HL-60 (cell line): ENCODE data around the gene SPATA24.

ENCODE experiments used
- DNase-seq, 2 experiments: peaks; one replicate each; pipeline ENCODE4 v3.0.0-alpha.2; 2010 to 2020; ENCODE audit warnings: low read depth in 1 of 2, low spot score in 1 of 2
- H3K27ac ChIP-seq: fragments of 250-450 bp; sonication (Bioruptor Pico); replicated peaks from 2 replicates; pipeline ENCODE4 v1.5.1; 2020; ENCODE audit warnings: mild to moderate bottlenecking, moderate library complexity
- H3K27me3 ChIP-seq: fragments of 250-450 bp; sonication (Bioruptor Pico); 2 replicates; pipeline ENCODE4 v1.5.1; 2021; ENCODE audit warnings: mild to moderate bottlenecking, moderate library complexity; ENCODE audit not compliant: insufficient read depth, poor library complexity, severe bottlenecking
- H3K4me3 ChIP-seq: replicated peaks from 2 replicates; pipeline ENCODE4 v1.5.1; 2011; ENCODE audit warnings: mild to moderate bottlenecking, control low read depth, low read length; ENCODE audit not compliant: insufficient read depth
- GABPA ChIP-seq: IDR thresholded peaks from 2 replicates; pipeline ENCODE4 v1.6.1; 2012; ENCODE audit warnings: low read depth
- POLR2AphosphoS5 ChIP-seq: IDR thresholded peaks from 2 replicates; pipeline ENCODE4 v1.6.1; 2012; ENCODE audit warnings: low read depth
- SPI1 ChIP-seq: IDR thresholded peaks from 2 replicates; pipeline ENCODE4 v1.6.1; 2012; ENCODE audit warnings: low read depth, mild to moderate bottlenecking, borderline replicate concordance
- TF ChIP-seq, protein P1 (sequence below): IDR thresholded peaks from one replicate; pipeline ENCODE4 v1.5.1; 2011; ENCODE audit warnings: low read length, control low read depth, inconsistent platforms; ENCODE audit not compliant: insufficient read depth
- TF ChIP-seq, protein P2 (sequence below): IDR thresholded peaks from 2 replicates; pipeline ENCODE4 v1.6.1; 2012; ENCODE audit warnings: low read depth; ENCODE audit not compliant: insufficient replicate concordance

The SPATA24 gene

DNA sequence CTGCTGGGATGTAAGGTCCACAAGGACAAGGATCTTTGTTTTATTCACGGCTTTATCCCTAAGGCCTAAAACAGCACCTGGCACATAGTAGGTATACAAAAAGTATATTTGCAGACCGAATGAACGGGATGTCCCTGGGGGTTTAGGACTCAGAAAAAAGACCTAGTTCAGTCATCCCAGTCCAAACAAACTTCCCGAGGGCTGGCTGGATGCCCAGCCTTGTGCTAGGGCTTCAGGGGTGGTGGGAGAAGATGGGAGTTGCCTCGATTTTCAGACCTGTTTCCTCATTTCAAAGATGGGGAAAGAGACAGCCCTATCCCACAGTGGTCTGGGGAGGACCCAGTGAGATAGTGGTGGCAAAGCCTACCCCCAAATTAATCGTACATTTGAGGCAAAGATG lies 6.0 kb downstream of the SPATA24 start:
- Histone ChIP-seq H3K27ac (no peak overlapping the region), H3K27me3 (no peaks in the 10 kb centered on the region), H3K4me3 (no peak overlapping the region)
- DNase-seq: no peak
- TF ChIP-seq POLR2AphosphoS5 (no peak), SPI1 (no peak), GABPA (no peak)
- TF ChIP-seq, protein P1, sequence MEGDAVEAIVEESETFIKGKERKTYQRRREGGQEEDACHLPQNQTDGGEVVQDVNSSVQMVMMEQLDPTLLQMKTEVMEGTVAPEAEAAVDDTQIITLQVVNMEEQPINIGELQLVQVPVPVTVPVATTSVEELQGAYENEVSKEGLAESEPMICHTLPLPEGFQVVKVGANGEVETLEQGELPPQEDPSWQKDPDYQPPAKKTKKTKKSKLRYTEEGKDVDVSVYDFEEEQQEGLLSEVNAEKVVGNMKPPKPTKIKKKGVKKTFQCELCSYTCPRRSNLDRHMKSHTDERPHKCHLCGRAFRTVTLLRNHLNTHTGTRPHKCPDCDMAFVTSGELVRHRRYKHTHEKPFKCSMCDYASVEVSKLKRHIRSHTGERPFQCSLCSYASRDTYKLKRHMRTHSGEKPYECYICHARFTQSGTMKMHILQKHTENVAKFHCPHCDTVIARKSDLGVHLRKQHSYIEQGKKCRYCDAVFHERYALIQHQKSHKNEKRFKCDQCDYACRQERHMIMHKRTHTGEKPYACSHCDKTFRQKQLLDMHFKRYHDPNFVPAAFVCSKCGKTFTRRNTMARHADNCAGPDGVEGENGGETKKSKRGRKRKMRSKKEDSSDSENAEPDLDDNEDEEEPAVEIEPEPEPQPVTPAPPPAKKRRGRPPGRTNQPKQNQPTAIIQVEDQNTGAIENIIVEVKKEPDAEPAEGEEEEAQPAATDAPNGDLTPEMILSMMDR: no peak
- TF ChIP-seq, protein P2, sequence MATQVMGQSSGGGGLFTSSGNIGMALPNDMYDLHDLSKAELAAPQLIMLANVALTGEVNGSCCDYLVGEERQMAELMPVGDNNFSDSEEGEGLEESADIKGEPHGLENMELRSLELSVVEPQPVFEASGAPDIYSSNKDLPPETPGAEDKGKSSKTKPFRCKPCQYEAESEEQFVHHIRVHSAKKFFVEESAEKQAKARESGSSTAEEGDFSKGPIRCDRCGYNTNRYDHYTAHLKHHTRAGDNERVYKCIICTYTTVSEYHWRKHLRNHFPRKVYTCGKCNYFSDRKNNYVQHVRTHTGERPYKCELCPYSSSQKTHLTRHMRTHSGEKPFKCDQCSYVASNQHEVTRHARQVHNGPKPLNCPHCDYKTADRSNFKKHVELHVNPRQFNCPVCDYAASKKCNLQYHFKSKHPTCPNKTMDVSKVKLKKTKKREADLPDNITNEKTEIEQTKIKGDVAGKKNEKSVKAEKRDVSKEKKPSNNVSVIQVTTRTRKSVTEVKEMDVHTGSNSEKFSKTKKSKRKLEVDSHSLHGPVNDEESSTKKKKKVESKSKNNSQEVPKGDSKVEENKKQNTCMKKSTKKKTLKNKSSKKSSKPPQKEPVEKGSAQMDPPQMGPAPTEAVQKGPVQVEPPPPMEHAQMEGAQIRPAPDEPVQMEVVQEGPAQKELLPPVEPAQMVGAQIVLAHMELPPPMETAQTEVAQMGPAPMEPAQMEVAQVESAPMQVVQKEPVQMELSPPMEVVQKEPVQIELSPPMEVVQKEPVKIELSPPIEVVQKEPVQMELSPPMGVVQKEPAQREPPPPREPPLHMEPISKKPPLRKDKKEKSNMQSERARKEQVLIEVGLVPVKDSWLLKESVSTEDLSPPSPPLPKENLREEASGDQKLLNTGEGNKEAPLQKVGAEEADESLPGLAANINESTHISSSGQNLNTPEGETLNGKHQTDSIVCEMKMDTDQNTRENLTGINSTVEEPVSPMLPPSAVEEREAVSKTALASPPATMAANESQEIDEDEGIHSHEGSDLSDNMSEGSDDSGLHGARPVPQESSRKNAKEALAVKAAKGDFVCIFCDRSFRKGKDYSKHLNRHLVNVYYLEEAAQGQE: no peak

GRCh38 chr5:139396691-139397090 lies 7.2 kb downstream of the SPATA24 start:
- TF ChIP-seq, protein P1: no peak
- TF ChIP-seq, protein P2: no peak
- TF ChIP-seq POLR2AphosphoS5: no peak
- TF ChIP-seq SPI1: no peak
- no peak for TF ChIP-seq GABPA
- no peaks in the 10 kb centered on the region for H3K27me3 ChIP-seq
- DNase-seq: no peak
- no peak overlapping the region for H3K27ac ChIP-seq
- no peak overlapping the region for H3K4me3 ChIP-seq

GRCh38 chr5:139395844-139396640 lies 7.8 kb downstream of the SPATA24 start:
- TF ChIP-seq, protein P1: no peak
- no peak for TF ChIP-seq POLR2AphosphoS5
- TF ChIP-seq, protein P2: no peak
- no peak for TF ChIP-seq SPI1
- TF ChIP-seq GABPA: no peak
- Histone ChIP-seq H3K27ac (no peak overlapping the region), H3K4me3 (no peak overlapping the region), H3K27me3 (no peaks in the 10 kb centered on the region)
- DNase-seq: no peak
